DND-41 (cell line): ENCODE results near the gene LY86.

ENCODE experiments used
- CTCF ChIP-seq: IDR thresholded peaks from 2 replicates; pipeline ENCODE4 v1.5.1; 2012; ENCODE audit warnings: borderline replicate concordance, low read length, moderate library complexity, mild to moderate bottlenecking; ENCODE audit not compliant: poor library complexity, severe bottlenecking; ENCODE audit errors: extremely low read depth
- EZH2 ChIP-seq: IDR thresholded peaks from 3 replicates; pipeline ENCODE4 v1.6.1; 2012; ENCODE audit warnings: borderline replicate concordance, low read depth, mild to moderate bottlenecking, moderate library complexity, low read length, inconsistent platforms; ENCODE audit not compliant: severe bottlenecking

GRCh38 chr6:6650839-6651238 lies 62.3 kb downstream of the LY86 start:
- TF ChIP-seq EZH2 (no peak), CTCF (no peak)
